HG03565 (cell line): ENCODE data around the gene FRAS1.
A peak's percentile ranks its signal among the peaks of the same experiment; 100 is the strongest.
"Not testable (repeated sequence)": the region's sequence is repeated elsewhere in the genome, so short reads cannot be mapped to it uniquely, and the experiment has no call there.

Experiments
- ATAC-seq: cut with Tn5 transposase; IDR thresholded peaks from one replicate; pipeline ENCODE4 v1.9.1; 2021; ENCODE audit warnings: mild to moderate bottlenecking, moderate library complexity; ENCODE audit not compliant: unreplicated experiment

FRAS1 gene, protein sequence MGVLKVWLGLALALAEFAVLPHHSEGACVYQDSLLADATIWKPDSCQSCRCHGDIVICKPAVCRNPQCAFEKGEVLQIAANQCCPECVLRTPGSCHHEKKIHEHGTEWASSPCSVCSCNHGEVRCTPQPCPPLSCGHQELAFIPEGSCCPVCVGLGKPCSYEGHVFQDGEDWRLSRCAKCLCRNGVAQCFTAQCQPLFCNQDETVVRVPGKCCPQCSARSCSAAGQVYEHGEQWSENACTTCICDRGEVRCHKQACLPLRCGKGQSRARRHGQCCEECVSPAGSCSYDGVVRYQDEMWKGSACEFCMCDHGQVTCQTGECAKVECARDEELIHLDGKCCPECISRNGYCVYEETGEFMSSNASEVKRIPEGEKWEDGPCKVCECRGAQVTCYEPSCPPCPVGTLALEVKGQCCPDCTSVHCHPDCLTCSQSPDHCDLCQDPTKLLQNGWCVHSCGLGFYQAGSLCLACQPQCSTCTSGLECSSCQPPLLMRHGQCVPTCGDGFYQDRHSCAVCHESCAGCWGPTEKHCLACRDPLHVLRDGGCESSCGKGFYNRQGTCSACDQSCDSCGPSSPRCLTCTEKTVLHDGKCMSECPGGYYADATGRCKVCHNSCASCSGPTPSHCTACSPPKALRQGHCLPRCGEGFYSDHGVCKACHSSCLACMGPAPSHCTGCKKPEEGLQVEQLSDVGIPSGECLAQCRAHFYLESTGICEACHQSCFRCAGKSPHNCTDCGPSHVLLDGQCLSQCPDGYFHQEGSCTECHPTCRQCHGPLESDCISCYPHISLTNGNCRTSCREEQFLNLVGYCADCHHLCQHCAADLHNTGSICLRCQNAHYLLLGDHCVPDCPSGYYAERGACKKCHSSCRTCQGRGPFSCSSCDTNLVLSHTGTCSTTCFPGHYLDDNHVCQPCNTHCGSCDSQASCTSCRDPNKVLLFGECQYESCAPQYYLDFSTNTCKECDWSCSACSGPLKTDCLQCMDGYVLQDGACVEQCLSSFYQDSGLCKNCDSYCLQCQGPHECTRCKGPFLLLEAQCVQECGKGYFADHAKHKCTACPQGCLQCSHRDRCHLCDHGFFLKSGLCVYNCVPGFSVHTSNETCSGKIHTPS (N-terminal part only)

DNA sequence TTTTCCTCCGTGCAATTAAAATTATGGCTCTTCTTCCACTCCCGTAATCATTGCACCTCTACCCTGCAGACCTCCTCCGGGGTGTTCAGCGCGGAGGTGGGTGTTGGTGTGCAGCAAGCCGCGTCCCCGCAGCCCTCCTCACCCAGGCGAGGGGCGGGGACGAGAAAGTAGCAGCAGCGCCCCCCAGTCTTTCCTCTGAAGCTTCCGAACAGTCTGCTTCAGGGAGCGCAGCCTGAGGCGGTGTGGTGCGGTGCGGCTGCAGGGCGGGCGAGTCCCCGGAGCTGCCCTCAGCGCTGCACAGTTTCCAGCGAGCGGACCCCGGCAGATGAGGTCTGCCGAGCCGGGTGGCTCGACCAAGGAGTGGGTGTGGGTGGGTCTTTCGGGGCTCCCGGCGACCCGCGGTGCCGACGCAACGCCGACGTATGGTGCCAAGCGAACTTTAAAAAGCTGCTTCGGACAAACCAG lies at the start of gene FRAS1:
FRAS1 (plus strand) TSS at position 189 of the 465 bp plus-strand sequence. CDS start 687 bp downstream, outside the sequence.
- no peak for ATAC-seq

- not testable (repeated sequence) for ATAC-seq
These were observed 46.1 kb upstream of the FRAS1 start for GRCh38 chr4:78011003-78011402.

DNA sequence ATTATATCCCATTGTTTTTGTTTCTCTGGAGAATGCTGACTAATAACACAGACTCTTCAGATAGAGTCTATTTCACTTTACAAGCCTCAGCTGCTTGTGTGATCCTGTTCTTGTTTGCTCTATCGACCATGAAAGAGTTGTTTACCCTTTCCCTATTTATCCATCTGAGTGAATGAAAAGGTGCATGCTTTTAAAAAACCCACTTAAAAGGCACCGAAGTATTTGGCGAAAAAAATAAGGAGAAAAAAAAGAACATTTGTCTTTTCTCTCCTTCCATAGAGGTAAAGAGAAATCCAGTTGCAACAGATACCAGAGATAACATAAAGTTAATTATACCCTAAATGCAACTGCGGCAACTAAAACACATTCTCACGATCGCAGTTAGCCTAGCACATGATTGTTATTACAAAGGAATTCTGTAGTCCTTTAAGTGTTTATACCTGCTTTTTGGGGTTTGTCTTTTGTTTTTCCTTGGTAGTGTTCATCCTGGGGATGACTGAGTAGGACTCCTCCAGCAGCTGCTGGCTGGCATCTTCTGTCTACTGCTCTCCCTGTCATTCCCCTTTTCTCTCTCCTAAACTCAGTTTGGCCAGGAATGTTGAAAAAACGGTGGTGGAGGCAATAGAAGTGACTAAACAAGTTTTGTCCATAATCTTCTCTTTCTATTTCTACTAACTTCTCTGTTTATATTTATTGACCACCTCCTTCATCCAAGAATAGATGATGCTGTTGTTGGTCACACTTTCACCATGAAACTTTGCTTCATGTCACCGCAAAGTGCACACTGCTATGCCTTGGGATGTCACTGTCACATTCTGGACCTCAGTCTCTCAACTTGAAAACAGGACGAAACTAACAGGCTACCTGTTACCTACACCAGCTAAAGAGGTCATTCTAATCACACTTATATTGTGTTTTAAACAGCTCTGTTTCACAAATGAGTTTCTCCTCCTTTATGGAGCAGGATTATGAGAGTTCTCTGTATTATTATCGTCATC lies 41.9 kb upstream of the FRAS1 start:
- no peak for ATAC-seq

GRCh38 chr4:78018271-78019049 lies 38.7 kb upstream of the FRAS1 start:
- no peak for ATAC-seq

GRCh38 chr4:78019414-78019813 lies 37.7 kb upstream of the FRAS1 start:
- ATAC-seq = no peak

- no peak for ATAC-seq
These were observed 36.4 kb upstream of the FRAS1 start for GRCh38 chr4:78020677-78021076.

GRCh38 chr4:78022517-78022916 lies 34.6 kb upstream of the FRAS1 start:
- no peak for ATAC-seq

DNA sequence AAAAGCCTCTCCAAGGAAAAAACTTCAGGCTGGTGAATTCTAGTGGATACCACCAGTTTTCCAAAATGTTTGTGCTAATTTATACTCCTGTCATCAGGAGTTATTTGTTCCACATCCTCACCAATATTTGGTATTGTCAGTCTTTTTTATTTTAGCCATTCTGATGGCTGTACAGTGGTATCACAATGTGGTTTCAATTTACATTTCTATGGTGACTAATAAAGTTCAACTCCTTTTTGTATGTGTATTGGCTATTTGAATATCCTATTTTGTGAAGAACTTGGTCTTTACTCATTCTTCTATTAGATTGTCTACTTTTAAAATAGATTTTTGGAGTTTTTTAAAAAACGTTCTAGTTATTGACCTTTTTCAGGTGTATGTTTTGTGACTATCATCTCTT lies 33.0 kb upstream of the FRAS1 start:
- no peak for ATAC-seq

DNA sequence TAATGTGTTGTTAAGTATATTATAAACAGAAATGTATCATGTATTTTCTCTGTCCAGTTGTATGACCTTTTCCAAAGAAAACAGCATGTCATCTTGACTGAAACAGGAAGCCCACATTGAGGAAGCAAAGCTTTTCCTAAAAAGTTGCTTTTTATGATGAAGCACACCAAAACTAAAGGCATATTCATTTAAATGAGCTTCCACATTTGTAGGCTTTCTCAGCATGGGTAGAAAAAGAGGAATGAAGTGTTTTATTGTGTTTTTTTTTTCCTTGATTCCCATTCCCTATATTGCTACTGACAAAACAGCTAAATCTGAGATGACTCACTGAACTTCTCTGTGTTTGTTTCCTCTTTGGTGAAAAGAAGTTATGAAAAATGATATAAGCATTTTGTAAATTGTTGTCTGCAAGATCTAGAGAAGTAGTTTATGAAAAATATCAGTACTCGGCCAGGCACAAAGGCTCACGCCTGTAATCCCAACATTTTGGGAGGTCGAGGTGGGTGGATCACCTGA lies 32.5 kb upstream of the FRAS1 start:
- no peak for ATAC-seq

DNA sequence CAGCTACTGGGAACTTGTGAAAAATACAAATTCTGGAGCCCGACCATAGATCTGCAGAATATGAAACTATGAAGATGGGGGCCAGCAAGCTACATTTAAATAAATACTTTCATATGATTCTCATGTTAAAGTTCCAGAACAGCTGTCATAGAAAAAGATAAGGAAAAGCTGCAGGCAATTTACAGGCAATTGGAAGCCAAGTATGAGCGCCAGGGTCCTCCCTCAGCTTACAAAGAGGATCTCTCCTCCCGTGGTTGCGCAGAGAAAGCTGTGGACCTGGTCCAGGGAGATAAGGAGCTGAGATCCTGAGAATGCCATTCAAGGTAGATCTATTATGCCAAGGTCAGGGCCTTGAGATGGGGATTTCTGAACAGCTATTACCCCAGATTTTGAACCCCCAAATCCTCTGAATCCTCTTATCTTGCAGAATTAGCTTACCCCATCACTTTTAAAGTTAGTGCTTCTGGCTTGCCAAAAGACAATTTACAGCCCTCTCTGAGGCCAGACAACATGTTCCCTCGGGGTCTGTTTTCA lies 25.6 kb upstream of the FRAS1 start:
- ATAC-seq = no peak

- ATAC-seq = no peak
These were observed 24.7 kb upstream of the FRAS1 start for GRCh38 chr4:78032446-78032845.

DNA sequence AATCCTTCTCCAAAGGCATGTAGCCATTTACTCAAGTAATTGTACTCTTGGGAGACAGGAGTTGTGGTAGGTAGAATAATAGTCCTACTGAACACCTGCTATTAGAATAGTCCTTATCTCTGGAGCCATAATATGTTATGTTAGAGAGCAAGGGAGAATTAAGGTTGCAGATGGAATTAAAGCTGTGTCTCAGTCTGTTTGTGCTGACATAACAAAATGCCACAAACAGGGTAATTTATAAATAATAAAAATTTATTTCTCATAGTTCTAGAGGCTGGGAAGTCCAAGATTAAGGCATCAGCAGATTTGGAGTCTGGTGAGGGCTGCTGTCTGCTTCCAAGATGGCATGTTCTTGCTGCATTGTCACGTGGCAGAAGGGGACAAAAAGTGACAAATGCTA lies 24.2 kb upstream of the FRAS1 start:
- ATAC-seq = no peak

- no peak for ATAC-seq
These were observed 23.3 kb upstream of the FRAS1 start for GRCh38 chr4:78033861-78034260.

GRCh38 chr4:78038704-78039103 lies 18.4 kb upstream of the FRAS1 start:
- no peak for ATAC-seq

- ATAC-seq = no peak
These were observed 17.4 kb upstream of the FRAS1 start for GRCh38 chr4:78039678-78040077.

GRCh38 chr4:78040431-78040830 lies 16.7 kb upstream of the FRAS1 start:
- ATAC-seq = no peak

- no peak for ATAC-seq
These were observed 9.8 kb upstream of the FRAS1 start for GRCh38 chr4:78047366-78047765.

GRCh38 chr4:78056265-78057129 lies 626 bp upstream of the FRAS1 start:
- peak; percentile 73 for ATAC-seq
